Measurements from ENCODE around the gene CCDC68. TPM values are rescaled to one million over a fixed set of nuclear protein-coding genes. Genes with fewer than 3 reads are reported as not detected.
"Not testable (repeated sequence)": the region's sequence is repeated elsewhere in the genome, so short reads cannot be mapped to it uniquely, and the experiment has no call there.

The CCDC68 gene
- total RNA-seq, 2 experiments from 2014 or later = not detected

- Mint-ChIP-seq H3K27me3 (peaks cover 7% of the 10 kb centered on the region), H3K4me3 (no peak overlapping the region), H3K27ac (no peak overlapping the region), H3K4me1 (peaks cover 5% of the 10 kb centered on the region), H3K9me3 (no peaks in the 10 kb centered on the region), H3K36me3 (no peaks in the 10 kb centered on the region)
- ATAC-seq (ENCODE audit: low read depth) = no peak
- POLR2A ChIA-PET = no interaction called here
- DNase-seq = no peak
Measured at GRCh38 chr18:54871231-54871630, 88.0 kb downstream of the CCDC68 start.

DNA sequence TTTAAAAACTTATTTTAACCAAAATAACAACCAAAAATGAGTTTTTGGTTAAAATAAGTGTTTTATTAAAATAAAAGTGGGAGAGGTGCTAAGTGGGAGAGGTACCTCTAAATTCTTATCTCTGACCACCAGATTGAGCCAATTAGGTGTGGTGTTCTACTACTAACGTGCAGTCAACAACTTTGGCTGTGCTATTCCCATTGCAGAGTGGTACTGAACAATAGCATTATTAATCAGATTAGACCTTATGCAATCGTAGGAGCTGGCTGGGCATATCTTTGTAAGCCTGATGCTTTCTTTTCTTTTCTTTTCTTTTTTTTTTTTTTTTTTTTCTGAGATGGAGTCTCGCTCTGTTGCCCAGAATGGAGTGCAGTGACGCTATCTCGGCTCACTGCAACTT is 92.1 kb downstream of the CCDC68 start:
- Mint-ChIP-seq H3K36me3 (no peaks in the 10 kb centered on the region), H3K4me3 (no peak overlapping the region), H3K27ac (no peak overlapping the region), H3K27me3 (peaks cover 5% of the 10 kb centered on the region), H3K4me1 (no peaks in the 10 kb centered on the region), H3K9me3 (no peaks in the 10 kb centered on the region)
- POLR2A ChIA-PET = no interaction called here
- ATAC-seq (ENCODE audit: low read depth) (no peak), DNase-seq (no peak)

- Mint-ChIP-seq H3K27ac (no peak overlapping the region), H3K36me3 (no peaks in the 10 kb centered on the region), H3K9me3 (peaks cover 1% of the 10 kb centered on the region), H3K4me1 (no peaks in the 10 kb centered on the region), H3K27me3 (peaks cover 12% of the 10 kb centered on the region), H3K4me3 (no peak overlapping the region)
- DNase-seq (no peak), ATAC-seq (ENCODE audit: low read depth) (no peak)
- POLR2A ChIA-PET = no interaction called here
Measured at GRCh38 chr18:54860941-54861340, 98.3 kb downstream of the CCDC68 start.

DNA sequence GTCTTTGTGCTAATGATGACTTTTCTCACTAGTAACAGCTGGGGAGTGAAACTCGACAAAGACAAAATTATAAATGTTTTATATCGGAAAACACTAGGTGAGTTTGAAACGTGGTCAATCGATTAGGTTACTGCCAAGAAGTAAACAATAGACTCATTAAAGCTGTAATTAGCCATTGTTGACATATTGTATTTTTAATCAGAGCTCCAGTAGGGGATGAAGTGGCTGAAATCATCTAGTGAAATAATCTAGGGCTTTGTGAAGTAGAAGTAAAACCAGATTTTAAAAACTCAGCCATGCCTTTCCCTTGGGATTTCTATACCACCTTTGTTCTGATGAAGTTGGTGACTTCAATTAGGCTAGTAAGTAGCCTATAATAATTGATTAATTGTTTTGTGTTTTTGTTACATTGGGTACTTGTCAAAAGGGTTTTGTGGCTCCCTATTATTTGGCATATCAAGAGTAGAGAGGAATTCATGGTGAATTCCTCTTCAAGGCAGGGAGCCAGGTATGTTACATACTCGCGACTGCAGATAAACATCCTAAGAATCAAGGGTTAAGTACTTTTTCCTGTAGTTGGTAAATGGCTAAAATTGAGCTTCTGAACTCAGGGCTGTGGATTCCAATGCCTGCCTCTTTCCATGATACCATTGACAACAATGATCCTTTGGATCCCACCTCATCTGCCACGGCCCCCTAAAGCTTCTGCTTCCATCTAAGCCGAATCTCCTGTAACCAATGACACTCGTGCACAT is 99.4 kb downstream of the CCDC68 start:
- Mint-ChIP-seq H3K4me1 (no peaks in the 10 kb centered on the region), H3K27me3 (peaks cover 13% of the 10 kb centered on the region), H3K27ac (no peak overlapping the region), H3K36me3 (no peaks in the 10 kb centered on the region), H3K9me3 (peaks cover 1% of the 10 kb centered on the region), H3K4me3 (no peak overlapping the region)
- ATAC-seq (ENCODE audit: low read depth) = no peak
- POLR2A ChIA-PET = no interaction called here
- DNase-seq = no peak

GRCh38 chr18:54857499-54857898 is 101.8 kb downstream of the CCDC68 start:
- POLR2A ChIA-PET = no interaction called here

GRCh38 chr18:54856105-54856646 is 103.1 kb downstream of the CCDC68 start:
- POLR2A ChIA-PET = no interaction called here
- H3K36me3 Mint-ChIP-seq = no peaks in the 10 kb centered on the region
- peaks cover 5% of the 10 kb centered on the region for H3K4me1 Mint-ChIP-seq
- peaks cover 1% of the 10 kb centered on the region for H3K9me3 Mint-ChIP-seq
- no peak overlapping the region for H3K4me3 Mint-ChIP-seq
- DNase-seq (no peak), ATAC-seq (ENCODE audit: low read depth) (no peak)
- peaks cover 20% of the 10 kb centered on the region for H3K27me3 Mint-ChIP-seq
- H3K27ac Mint-ChIP-seq = no peak overlapping the region

More at GRCh38 chr18:54857499-54857898, 101.8 kb downstream of the CCDC68 start:
- ATAC-seq (ENCODE audit: low read depth) (no peak), DNase-seq (no peak)
- Mint-ChIP-seq H3K4me1 (peaks cover 5% of the 10 kb centered on the region), H3K9me3 (peaks cover 1% of the 10 kb centered on the region), H3K27me3 (peaks cover 20% of the 10 kb centered on the region), H3K4me3 (no peak overlapping the region), H3K36me3 (no peaks in the 10 kb centered on the region), H3K27ac (no peak overlapping the region)

GRCh38 chr18:54855050-54855449 is 104.2 kb downstream of the CCDC68 start:
- H3K27ac Mint-ChIP-seq; POLR2A ChIA-PET; H3K36me3 Mint-ChIP-seq; H3K9me3 Mint-ChIP-seq; H3K4me1 Mint-ChIP-seq; H3K4me3 Mint-ChIP-seq; ATAC-seq (ENCODE audit: low read depth); DNase-seq: not testable (repeated sequence)
- peaks cover 16% of the 10 kb centered on the region for H3K27me3 Mint-ChIP-seq

DNA sequence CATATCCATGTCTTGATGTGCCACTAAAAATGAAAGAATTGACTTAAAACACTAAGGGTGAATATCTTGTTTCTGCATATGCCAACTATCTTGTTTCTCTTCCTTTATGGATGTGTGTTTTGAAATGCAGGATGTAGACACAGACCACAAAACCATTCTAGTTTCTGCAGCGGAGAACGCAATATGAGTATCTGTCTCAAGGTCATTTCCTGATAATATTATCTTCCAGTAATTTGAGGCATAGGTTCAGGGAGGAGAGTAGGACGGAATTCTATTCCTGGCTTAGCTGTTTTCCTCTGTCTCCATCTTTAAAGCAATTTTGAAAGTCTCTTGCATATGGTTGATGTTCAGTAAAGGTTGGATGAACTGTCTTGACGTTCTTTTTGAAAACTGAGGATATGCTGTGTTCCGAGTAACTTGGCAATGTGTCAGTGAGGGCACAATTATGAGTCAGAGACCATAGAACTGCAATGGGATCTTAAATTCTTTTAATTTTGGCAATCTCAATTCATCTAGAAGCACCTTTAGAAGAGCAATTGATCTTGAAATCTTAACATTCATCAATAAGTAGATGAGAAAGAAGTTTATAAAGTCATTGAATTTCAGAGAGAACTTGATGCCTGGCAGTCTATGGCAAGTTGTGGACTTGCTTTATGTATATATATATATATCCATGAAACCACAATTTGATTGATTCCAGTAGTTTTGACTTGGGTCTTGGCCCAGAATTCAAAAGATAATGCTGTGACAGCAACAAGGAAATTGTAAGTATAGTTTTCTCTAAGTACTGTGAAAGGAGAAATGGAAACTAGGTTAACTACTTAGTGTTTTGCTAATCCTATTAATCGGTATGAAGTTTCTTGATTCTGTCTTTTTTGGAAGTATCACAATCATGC is 106.2 kb downstream of the CCDC68 start:
- DNase-seq (no peak), ATAC-seq (ENCODE audit: low read depth) (no peak)
- H3K9me3 Mint-ChIP-seq = peaks cover 1% of the 10 kb centered on the region
- peaks cover 18% of the 10 kb centered on the region for H3K27me3 Mint-ChIP-seq
- H3K36me3 Mint-ChIP-seq = no peaks in the 10 kb centered on the region
- peaks cover 5% of the 10 kb centered on the region for H3K4me1 Mint-ChIP-seq
- POLR2A ChIA-PET = no interaction called here
- no peak overlapping the region for H3K27ac Mint-ChIP-seq
- H3K4me3 Mint-ChIP-seq = peak overlapping the region; percentile 7

Other genes with a start within 250 kb of the CCDC68 start
- gene RAB27B, start 131.0 kb downstream of the CCDC68 start, total RNA-seq = 1 to 10 TPM; 1.4 to 1.7 TPM

Measured in activated naive CD8-positive, alpha-beta T cell treated with anti-CD3 and anti-CD28 coated beads, Interleukin-2, amount 10 ng/mL, durations not matched to agents 7 days and 5 days (primary cell).